ENCODE results near the gene ADAMTSL5.

Gene ADAMTSL5

DNA sequence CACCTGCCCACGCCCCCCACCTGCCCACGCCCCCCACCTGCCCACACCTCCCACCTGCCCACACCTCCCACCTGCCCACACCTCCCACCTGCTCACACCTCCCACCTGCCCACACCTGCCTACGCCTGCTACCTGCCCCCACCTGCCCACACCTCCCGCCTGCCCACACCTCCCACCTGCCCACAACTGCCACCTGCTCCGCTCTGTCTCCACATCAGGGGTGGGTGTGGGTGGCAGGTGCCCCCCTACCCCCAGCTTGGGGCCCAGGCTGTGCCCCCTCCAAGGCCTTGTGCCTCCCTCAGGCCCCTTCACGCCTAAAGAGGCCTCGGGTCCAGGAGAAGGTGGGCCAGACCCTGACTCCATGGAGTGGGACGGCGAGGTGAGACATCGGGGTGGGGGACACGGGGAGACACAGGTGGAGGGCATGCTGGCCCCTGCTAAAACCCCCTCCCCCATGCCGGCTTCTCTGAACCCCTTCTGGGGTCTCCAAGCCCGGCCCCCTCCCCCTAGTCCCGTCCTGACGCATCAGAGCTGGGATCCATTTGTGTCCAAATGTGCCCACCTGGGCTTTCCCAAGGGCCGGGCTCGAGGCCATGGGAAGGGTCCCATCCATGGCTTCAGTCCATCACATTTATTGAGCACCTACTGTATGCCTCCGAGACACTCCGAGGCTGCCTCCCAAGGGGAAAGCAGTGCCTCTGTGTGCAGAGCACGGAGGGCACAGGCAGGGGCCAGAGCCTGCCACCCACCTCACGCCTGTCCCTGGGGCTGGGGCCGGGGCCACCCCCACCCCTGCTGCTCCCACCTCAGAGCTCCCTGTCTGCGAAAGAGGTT is 16.0 kb upstream of the ADAMTSL5 start:
- H3K4me3 ChIP-seq (ENCODE audit: control insufficient read depth, low read depth, low read length) = no peak overlapping the region
- DNase-seq (ENCODE audit: low read depth) = no peak
- TF ChIP-seq, protein P1, sequence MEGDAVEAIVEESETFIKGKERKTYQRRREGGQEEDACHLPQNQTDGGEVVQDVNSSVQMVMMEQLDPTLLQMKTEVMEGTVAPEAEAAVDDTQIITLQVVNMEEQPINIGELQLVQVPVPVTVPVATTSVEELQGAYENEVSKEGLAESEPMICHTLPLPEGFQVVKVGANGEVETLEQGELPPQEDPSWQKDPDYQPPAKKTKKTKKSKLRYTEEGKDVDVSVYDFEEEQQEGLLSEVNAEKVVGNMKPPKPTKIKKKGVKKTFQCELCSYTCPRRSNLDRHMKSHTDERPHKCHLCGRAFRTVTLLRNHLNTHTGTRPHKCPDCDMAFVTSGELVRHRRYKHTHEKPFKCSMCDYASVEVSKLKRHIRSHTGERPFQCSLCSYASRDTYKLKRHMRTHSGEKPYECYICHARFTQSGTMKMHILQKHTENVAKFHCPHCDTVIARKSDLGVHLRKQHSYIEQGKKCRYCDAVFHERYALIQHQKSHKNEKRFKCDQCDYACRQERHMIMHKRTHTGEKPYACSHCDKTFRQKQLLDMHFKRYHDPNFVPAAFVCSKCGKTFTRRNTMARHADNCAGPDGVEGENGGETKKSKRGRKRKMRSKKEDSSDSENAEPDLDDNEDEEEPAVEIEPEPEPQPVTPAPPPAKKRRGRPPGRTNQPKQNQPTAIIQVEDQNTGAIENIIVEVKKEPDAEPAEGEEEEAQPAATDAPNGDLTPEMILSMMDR (conservative IDR thresholded peaks at IDR 0.05; ENCODE audit: control insufficient read depth, insufficient read depth, low read depth, low read length) = no peak

DNA sequence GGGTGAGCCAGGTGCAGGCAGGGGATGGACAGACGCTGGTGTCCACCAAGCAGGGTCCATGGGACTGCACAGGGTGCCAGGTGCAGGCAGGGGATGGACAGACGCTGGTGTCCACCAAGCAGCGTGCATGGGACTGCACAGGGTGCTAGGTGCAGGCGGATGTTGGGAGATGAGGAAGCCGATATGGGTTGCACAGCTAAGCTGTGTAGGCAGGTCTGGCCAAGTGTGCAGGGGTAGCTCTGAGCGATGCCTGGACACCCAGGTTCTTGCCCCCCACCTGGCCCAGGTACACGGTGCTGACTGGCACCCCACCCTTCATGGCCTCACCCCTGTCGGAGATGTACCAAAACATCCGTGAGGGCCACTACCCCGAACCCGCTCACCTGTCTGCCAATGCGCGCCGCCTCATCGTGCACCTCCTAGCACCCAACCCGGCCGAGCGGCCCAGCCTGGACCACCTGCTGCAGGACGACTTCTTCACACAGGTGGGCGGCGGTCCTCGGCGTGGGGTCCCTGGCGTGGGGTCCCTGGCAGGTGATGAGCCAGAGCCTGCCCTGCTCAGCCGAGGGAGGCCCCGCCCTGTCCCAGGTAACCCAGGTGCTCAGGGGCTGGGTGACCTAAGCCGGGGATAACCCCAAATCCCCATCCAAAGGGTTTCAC is 15.0 kb upstream of the ADAMTSL5 start:
- TF ChIP-seq, protein P1 (conservative IDR thresholded peaks at IDR 0.05; ENCODE audit: control insufficient read depth, insufficient read depth, low read depth, low read length) = no peak
- H3K4me3 ChIP-seq (ENCODE audit: control insufficient read depth, low read depth, low read length) = no peak overlapping the region
- DNase-seq (ENCODE audit: low read depth) = no peak

DNA sequence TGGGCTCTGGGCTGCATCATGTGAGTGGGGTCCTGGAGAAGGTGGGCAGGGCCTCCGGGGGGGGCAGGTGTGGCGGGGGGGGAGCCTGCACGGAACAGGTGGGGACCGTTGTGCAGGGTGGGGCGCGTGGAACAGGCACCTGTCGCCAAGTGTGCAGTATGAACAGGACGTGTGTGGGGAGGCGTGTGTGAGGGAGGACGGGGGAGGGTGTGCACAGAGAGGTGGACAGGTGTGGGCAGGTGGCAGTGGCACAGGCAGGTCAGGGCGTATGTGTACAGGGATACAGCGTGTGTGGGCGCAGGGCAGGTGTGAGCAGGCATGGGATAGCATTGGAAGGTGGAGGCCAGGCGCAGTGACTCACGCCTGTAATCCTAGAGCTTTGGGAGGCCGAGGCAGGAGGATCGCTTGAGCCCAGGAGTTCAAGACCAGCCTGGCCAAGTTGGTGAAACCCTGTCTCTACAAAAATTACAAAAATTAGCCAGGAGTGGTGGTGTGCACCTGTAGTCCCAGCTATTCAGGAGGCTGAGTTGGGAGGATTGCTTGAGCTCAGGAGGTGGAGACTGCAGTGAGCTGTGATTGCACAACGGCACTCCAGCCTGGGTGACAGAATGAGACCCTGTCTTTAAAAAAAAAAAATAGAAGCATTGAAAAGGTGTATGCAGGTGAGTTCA is 14.3 kb upstream of the ADAMTSL5 start:
- no peak overlapping the region for H3K4me3 ChIP-seq (ENCODE audit: control insufficient read depth, low read depth, low read length)
- TF ChIP-seq, protein P1 (conservative IDR thresholded peaks at IDR 0.05; ENCODE audit: control insufficient read depth, insufficient read depth, low read depth, low read length) = no peak
- no peak for DNase-seq (ENCODE audit: low read depth)

DNA sequence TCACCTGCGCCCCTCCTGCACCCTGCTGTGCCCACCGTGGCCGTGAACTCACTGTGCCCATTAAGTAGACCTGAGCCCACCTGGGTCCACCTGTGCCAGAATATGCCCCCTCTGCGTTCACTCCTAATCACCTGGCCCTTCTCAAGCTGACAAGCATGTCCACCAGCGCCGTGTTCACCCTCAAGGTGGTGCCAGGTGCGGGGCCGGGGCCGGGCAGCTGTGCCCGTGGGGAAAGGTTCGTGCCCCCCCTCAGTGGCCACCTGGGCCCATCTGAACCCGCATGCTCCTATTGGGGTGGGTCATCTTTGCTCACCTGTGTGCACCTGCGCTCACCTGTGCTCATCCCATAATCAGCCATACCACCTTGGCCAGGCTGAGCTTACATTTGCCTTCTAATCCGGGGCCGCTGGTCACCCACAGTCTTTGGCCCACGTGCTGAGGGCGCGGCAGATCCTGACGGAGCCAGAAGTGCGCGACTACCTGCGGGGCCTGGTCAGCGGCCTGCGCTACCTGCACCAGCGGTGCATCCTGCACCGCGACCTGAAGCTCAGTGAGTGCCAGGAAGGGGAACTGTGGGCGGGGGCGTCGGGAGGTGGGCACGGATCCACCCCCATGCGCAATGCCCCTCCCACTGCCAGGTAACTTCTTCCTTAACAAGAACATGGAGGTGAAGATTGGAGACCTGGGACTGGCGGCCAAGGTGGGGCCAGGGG is 13.4 kb upstream of the ADAMTSL5 start:
- TF ChIP-seq, protein P1 (conservative IDR thresholded peaks at IDR 0.05; ENCODE audit: control insufficient read depth, insufficient read depth, low read depth, low read length) = no peak
- no peak overlapping the region for H3K4me3 ChIP-seq (ENCODE audit: control insufficient read depth, low read depth, low read length)
- no peak for DNase-seq (ENCODE audit: low read depth)

DNA sequence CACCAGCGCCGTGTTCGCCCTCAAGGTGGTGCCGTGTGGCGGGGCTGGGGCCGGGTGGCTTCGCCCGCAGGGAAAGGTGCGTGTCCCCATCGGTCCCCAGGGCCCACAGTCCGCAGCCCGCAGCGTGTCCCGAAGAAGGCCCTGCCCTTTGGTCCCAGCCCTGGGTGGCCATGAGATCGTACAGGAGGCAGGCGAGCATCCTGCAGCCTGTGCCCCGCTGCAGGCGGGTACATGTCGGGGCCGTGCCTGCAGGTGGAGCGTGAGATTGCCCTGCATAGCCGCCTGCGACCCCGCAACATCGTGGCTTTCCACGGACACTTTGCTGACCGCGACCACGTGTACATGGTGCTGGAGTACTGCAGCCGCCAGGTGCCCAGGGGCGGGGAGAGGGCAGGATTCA is 12.5 kb upstream of the ADAMTSL5 start:
- TF ChIP-seq, protein P1 (conservative IDR thresholded peaks at IDR 0.05; ENCODE audit: control insufficient read depth, insufficient read depth, low read depth, low read length) = no peak
- DNase-seq (ENCODE audit: low read depth) = no peak
- H3K4me3 ChIP-seq (ENCODE audit: control insufficient read depth, low read depth, low read length) = no peak overlapping the region

DNA sequence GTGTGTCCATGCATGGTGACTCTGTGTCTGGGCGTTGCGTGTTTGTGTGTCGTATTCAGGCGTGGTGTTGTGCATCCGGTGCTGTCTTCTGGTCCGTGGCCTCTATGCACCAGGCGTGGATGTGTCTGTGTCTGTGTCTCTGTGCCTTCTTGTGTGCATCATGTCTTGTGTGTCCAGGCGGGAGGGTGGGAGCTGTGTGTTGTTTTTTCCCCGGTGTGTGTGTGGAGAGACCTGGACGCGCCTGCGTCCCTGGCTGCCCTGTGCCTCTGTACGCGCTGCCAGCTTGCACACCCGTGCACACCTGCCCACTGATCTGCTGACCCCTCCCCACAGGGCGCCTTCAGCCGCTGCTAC is 12.1 kb upstream of the ADAMTSL5 start:
- H3K4me3 ChIP-seq (ENCODE audit: control insufficient read depth, low read depth, low read length) = no peak overlapping the region
- DNase-seq (ENCODE audit: low read depth) = no peak
- TF ChIP-seq, protein P1 (conservative IDR thresholded peaks at IDR 0.05; ENCODE audit: control insufficient read depth, insufficient read depth, low read depth, low read length) = no peak
